Nephron (organoid): ENCODE measurements around the gene ANKMY1.

Source experiments
- H3K27ac Mint-ChIP-seq, 3 experiments: 2 replicates each; pipeline ENCODE4 v1.8.0; 2020; ENCODE audit warnings: mixed read lengths in 3 of 3, mild to moderate bottlenecking in 2 of 3, moderate library complexity in 1 of 3
- H3K27me3 Mint-ChIP-seq: 2 replicates; pipeline ENCODE4 v1.8.0; 2021; ENCODE audit warnings: low read depth, mild to moderate bottlenecking, moderate library complexity, mixed read lengths
- H3K36me3 Mint-ChIP-seq: 2 replicates; pipeline ENCODE4 v1.8.0; 2020; ENCODE audit warnings: low read depth, mixed read lengths
- H3K4me1 Mint-ChIP-seq: 2 replicates; pipeline ENCODE4 v1.8.0; 2020; ENCODE audit warnings: mixed read lengths
- H3K4me3 Mint-ChIP-seq, 3 experiments: 2 replicates each; pipeline ENCODE4 v1.8.0; 2020; ENCODE audit warnings: mild to moderate bottlenecking in 3 of 3, mixed read lengths in 3 of 3, moderate library complexity in 2 of 3
- H3K9me3 Mint-ChIP-seq: 2 replicates; pipeline ENCODE4 v1.8.0; 2020; ENCODE audit warnings: mixed read lengths
- CTCF ChIP-seq, 3 experiments: fragments of 200-600 bp; sonication (generic); IDR thresholded peaks; one replicate each; pipeline ENCODE4 v1.5.0; 2021; ENCODE audit warnings: antibody characterized with exemption in 3 of 3; ENCODE audit not compliant: unreplicated experiment in 3 of 3

The ANKMY1 gene

GRCh38 chr2:240530181-240530580, 27.6 kb downstream of the ANKMY1 start:
- H3K9me3 Mint-ChIP-seq: peaks cover 58% of the 10 kb centered on the region
- no peaks in the 10 kb centered on the region for H3K4me1 Mint-ChIP-seq
- H3K4me3 Mint-ChIP-seq: no peak overlapping the region
- H3K36me3 Mint-ChIP-seq: peaks cover 87% of the 10 kb centered on the region
- no peak for TF ChIP-seq CTCF (IDR thresholded peaks at IDR 0.05; ENCODE audit: unreplicated experiment in 3 of 3)
- H3K27me3 Mint-ChIP-seq: no peaks in the 10 kb centered on the region
- no peak overlapping the region for H3K27ac Mint-ChIP-seq

- no peak overlapping the region for H3K27ac Mint-ChIP-seq
- H3K9me3 Mint-ChIP-seq: peaks cover 64% of the 10 kb centered on the region
- no peaks in the 10 kb centered on the region for H3K4me1 Mint-ChIP-seq
- no peak overlapping the region for H3K4me3 Mint-ChIP-seq
- no peak for TF ChIP-seq CTCF (IDR thresholded peaks at IDR 0.05; ENCODE audit: unreplicated experiment in 3 of 3)
- H3K27me3 Mint-ChIP-seq: no peaks in the 10 kb centered on the region
- peaks cover 89% of the 10 kb centered on the region for H3K36me3 Mint-ChIP-seq
Observed at GRCh38 chr2:240529344-240529999, 28.3 kb downstream of the ANKMY1 start.

GRCh38 chr2:240528406-240529040, 29.3 kb downstream of the ANKMY1 start:
- TF ChIP-seq CTCF (IDR thresholded peaks at IDR 0.05; ENCODE audit: unreplicated experiment in 3 of 3): no peak
- Mint-ChIP-seq H3K4me1 (no peaks in the 10 kb centered on the region), H3K4me3 (no peak overlapping the region), H3K9me3 (peaks cover 65% of the 10 kb centered on the region), H3K36me3 (peaks cover 90% of the 10 kb centered on the region), H3K27me3 (no peaks in the 10 kb centered on the region), H3K27ac (no peak overlapping the region)

GRCh38 chr2:240527153-240527750, 30.5 kb downstream of the ANKMY1 start:
- H3K9me3 Mint-ChIP-seq: peaks cover 68% of the 10 kb centered on the region
- H3K27me3 Mint-ChIP-seq: no peaks in the 10 kb centered on the region
- H3K36me3 Mint-ChIP-seq: peaks cover 89% of the 10 kb centered on the region
- no peak overlapping the region for H3K27ac Mint-ChIP-seq
- no peak overlapping the region for H3K4me3 Mint-ChIP-seq
- no peaks in the 10 kb centered on the region for H3K4me1 Mint-ChIP-seq
- TF ChIP-seq CTCF (IDR thresholded peaks at IDR 0.05; ENCODE audit: unreplicated experiment in 3 of 3): no peak

- Mint-ChIP-seq H3K27ac (no peak overlapping the region), H3K9me3 (peaks cover 62% of the 10 kb centered on the region), H3K4me3 (no peak overlapping the region), H3K36me3 (peaks cover 89% of the 10 kb centered on the region), H3K27me3 (no peaks in the 10 kb centered on the region), H3K4me1 (no peaks in the 10 kb centered on the region)
- TF ChIP-seq CTCF (IDR thresholded peaks at IDR 0.05; ENCODE audit: unreplicated experiment in 3 of 3): no peak
Observed at GRCh38 chr2:240526521-240526920, 31.3 kb downstream of the ANKMY1 start.
